ENCODE measurements around the gene FYN. TPM values are rescaled to one million over a fixed set of nuclear protein-coding genes. Genes with fewer than 3 reads are reported as not detected.

The FYN gene
- total and polyA plus RNA-seq, 9 of the 15 experiments (the other 6 are each of a cell fraction or from before 2014, with no cell fraction given), result 2.9 to 22.1 (median 11.4) TPM

- in situ Hi-C loops (cut with MboI) (no loop called here), intact Hi-C loops (cut with micrococcal nuclease) (no loop called here)
- Histone ChIP-seq H3K4me3 (no peak overlapping the region), H3K9me3 (replicated peaks; ENCODE audit: control insufficient read depth, insufficient read depth, low read depth, low read length) (no peaks in the 10 kb centered on the region), H3K36me3 (ENCODE audit: control insufficient read depth, insufficient read depth, low read length) (no peaks in the 10 kb centered on the region), H3K4me2 (ENCODE audit: insufficient read depth, low read length) (no peak overlapping the region), H3K9ac (ENCODE audit: insufficient read depth in 1 of 2, low read depth in 2 of 2, low read length in 2 of 2) (no peak overlapping the region), H3K79me2 (ENCODE audit: control insufficient read depth, insufficient read depth, low read length) (no peaks in the 10 kb centered on the region), H3K27ac (ENCODE audit: extremely low read depth, low read depth, low read length) (no peak overlapping the region), H3K4me1 (replicated peaks in 1 of 2; ENCODE audit: control insufficient read depth in 2 of 2, insufficient read depth in 2 of 2, low read length in 2 of 2) (no peaks in the 10 kb centered on the region; a peak in 1 of 5 replicates), H3K9me1 (ENCODE audit: control insufficient read depth, insufficient read depth, low read length) (no peaks in the 10 kb centered on the region), H2AFZ (ENCODE audit: low read depth, low read length) (no peak overlapping the region), H4K20me1 (replicated peaks; ENCODE audit: control insufficient read depth, insufficient read depth, low read length) (no peaks in the 10 kb centered on the region), H3K27me3 (ENCODE audit: control insufficient read depth in 2 of 2, insufficient read depth in 2 of 2, low read length in 2 of 2) (peaks cover 0 to 2% of the 10 kb centered on the region in 2 experiments; a peak in 1 of 5 replicates)
- DNase-seq (ENCODE audit: extremely low read depth in 1 of 4, low spot score in 3 of 4), result no peak
- 7% methylated on average over 1 of the region's 1 CpG for WGBS (ENCODE audit: insufficient coverage, low coverage, missing lambda C conversion rate)
- ATAC-seq, result no peak
- POLR2A ChIA-PET, result interaction anchor here (0.7 to 1.6 kb wide), 3 partner anchors 8 to 58 kb away, joined by 3 to 5 read pairs (median 3); no protein-coding TSS in a partner anchor
- no peak for FAIRE-seq
- TF ChIP-seq C11orf30 (IDR thresholded peaks at IDR 0.05; ENCODE audit: low read depth) (peak; percentile 83), ZNF12 (CRISPR knock-in tag; IDR thresholded peaks at IDR 0.05) (no peak), ZNF316 (IDR thresholded peaks at IDR 0.05) (peak; percentile 90), MAFK (IDR thresholded peaks at IDR 0.05; ENCODE audit: low read length) (peak; percentile 94), MAFG (tag; conservative IDR thresholded peaks at IDR 0.05) (peak; percentile 88), MAFF (IDR thresholded peaks at IDR 0.05; ENCODE audit: low read length) (peak; percentile 93)
- BruUV-seq (replicated peaks), result no TSS peak
- CTCF ChIA-PET (ENCODE audit: low intra/inter-chr PET ratio), result no interaction called here
Observed at GRCh38 chr6:111769365-111770152, 103.7 kb downstream of the FYN start.

GRCh38 chr6:111768431-111768770 is 104.9 kb downstream of the FYN start:
- WGBS (ENCODE audit: insufficient coverage, low coverage, missing lambda C conversion rate), result 13% methylated on average over 2 of the region's 2 CpGs
- Histone ChIP-seq H3K9me1 (ENCODE audit: control insufficient read depth, insufficient read depth, low read length) (no peaks in the 10 kb centered on the region), H3K9ac (ENCODE audit: insufficient read depth in 1 of 2, low read depth in 2 of 2, low read length in 2 of 2) (no peak overlapping the region), H3K4me3 (no peak overlapping the region), H3K27me3 (ENCODE audit: control insufficient read depth in 2 of 2, insufficient read depth in 2 of 2, low read length in 2 of 2) (peaks cover 0 to 2% of the 10 kb centered on the region in 2 experiments; a peak in 1 of 5 replicates), H4K20me1 (replicated peaks; ENCODE audit: control insufficient read depth, insufficient read depth, low read length) (no peaks in the 10 kb centered on the region), H3K4me1 (replicated peaks in 1 of 2; ENCODE audit: control insufficient read depth in 2 of 2, insufficient read depth in 2 of 2, low read length in 2 of 2) (no peaks in the 10 kb centered on the region), H3K27ac (ENCODE audit: extremely low read depth, low read depth, low read length) (no peak overlapping the region), H3K9me3 (replicated peaks; ENCODE audit: control insufficient read depth, insufficient read depth, low read depth, low read length) (no peaks in the 10 kb centered on the region), H3K79me2 (ENCODE audit: control insufficient read depth, insufficient read depth, low read length) (no peaks in the 10 kb centered on the region), H3K36me3 (ENCODE audit: control insufficient read depth, insufficient read depth, low read length) (no peaks in the 10 kb centered on the region), H2AFZ (ENCODE audit: low read depth, low read length) (no peak overlapping the region), H3K4me2 (ENCODE audit: insufficient read depth, low read length) (no peak overlapping the region)
- TF ChIP-seq NR2F6 (CRISPR knock-in tag; IDR thresholded peaks at IDR 0.05) (no peak), ZNF408 (CRISPR knock-in tag; IDR thresholded peaks at IDR 0.05; ENCODE audit: low read depth) (no peak), ELF4 (CRISPR knock-in tag; IDR thresholded peaks at IDR 0.05) (no peak), ZKSCAN1 (IDR thresholded peaks at IDR 0.05; ENCODE audit: low read depth, low read length) (no peak), FOS (IDR thresholded peaks at IDR 0.05; ENCODE audit: extremely low read depth, insufficient read length) (peak; percentile 61), CBFA2T3 (IDR thresholded peaks at IDR 0.05) (peak; percentile 82)
- in situ Hi-C loops (cut with MboI) (no loop called here), intact Hi-C loops (cut with micrococcal nuclease) (no loop called here)
- DNase-seq (ENCODE audit: extremely low read depth in 1 of 4, low spot score in 3 of 4) (peak in 2 of 4 experiments; percentile 33 to 40), ATAC-seq (no peak), FAIRE-seq (no peak)
- ChIA-PET CTCF (ENCODE audit: low intra/inter-chr PET ratio) (no interaction called here), POLR2A (no interaction called here)
- BruUV-seq (replicated peaks), result no TSS peak

All from K562 (cell line).